Uterus (tissue), 4 donors: ENCODE measurements around the gene METAP1D. TPM values are rescaled to one million over a fixed set of nuclear protein-coding genes. Genes with fewer than 3 reads are reported as not detected.
A peak's percentile ranks its signal among the peaks of the same experiment; 100 is the strongest.

Experiments
- DNase-seq, 2 donors: peaks; one replicate each; pipeline ENCODE4 v3.0.0-alpha.2; 2019 to 2020
- H3K27ac ChIP-seq, 2 donors: fragments of 200-600 bp; sonication (generic); 1 replicate in 1 of 2; 2 replicates in 1 of 2; pipeline ENCODE4 v1.5.1; 2016 to 2018
- H3K27me3 ChIP-seq, 2 donors: fragments of 200-600 bp; sonication (generic); one replicate each; pipeline ENCODE4 v1.5.1; 2018 to 2019; ENCODE audit warnings: control low read depth in 1 of 2
- H3K36me3 ChIP-seq, 2 donors: fragments of 200-600 bp; sonication (generic); one replicate each; pipeline ENCODE4 v1.5.1; 2019; ENCODE audit warnings: control low read depth in 1 of 2
- H3K4me1 ChIP-seq, 2 donors: fragments of 200-600 bp; sonication (generic); one replicate each; pipeline ENCODE4 v1.5.1; 2018 to 2019; ENCODE audit warnings: control low read depth in 1 of 2
- H3K4me3 ChIP-seq, 2 donors: fragments of 200-600 bp; sonication (generic); 1 replicate in 1 of 2; 2 replicates in 1 of 2; pipeline ENCODE4 v1.5.1; 2018 to 2019; ENCODE audit warnings: mild to moderate bottlenecking in 1 of 2
- H3K9me3 ChIP-seq, 2 donors: fragments of 200-600 bp; sonication (generic); one replicate each; pipeline ENCODE4 v1.5.1; 2019; ENCODE audit warnings: control low read depth in 1 of 2
- CTCF ChIP-seq, 4 experiments: fragments of 200-600 bp in 2 of 4; fragments of 450-650 bp in 2 of 4; sonication (generic) in 2 of 4; IDR thresholded peaks; one replicate each; pipeline ENCODE4 v1.5.1; 2016 to 2019; ENCODE audit warnings: antibody characterized with exemption in 4 of 4, mild to moderate bottlenecking in 2 of 4, moderate library complexity in 1 of 4
- POLR2A ChIP-seq, 2 donors: fragments of 450-650 bp; IDR thresholded peaks; one replicate each; pipeline ENCODE4 v1.6.1; 2016; ENCODE audit warnings: antibody characterized with exemption in 2 of 2, mild to moderate bottlenecking in 1 of 2, moderate library complexity in 1 of 2
- intact Hi-C: fragments of 100-400 bp; cut with DNase I; formaldehyde crosslinking; loops from one replicate; pipeline ENCODE4 v1.15.1; 2023; ENCODE audit warnings: low total_unique reads
- total RNA-seq, 4 donors: library from RNA; depleted of rRNA in 3 of 4; stranded (reverse); fragments of >200 nt in 3 of 4; gene quantifications; one replicate each; pipeline versions ENCODE4 v1.1.0 to v1.2.4, GENCODE V29; 2014 to 2023
- donor health status: DM: yes; HTN: yes; CAD: no.

METAP1D gene
- total RNA-seq, 4 donors from 2014 or later = 7.9 to 38.2 (median 15.8) TPM

- TF ChIP-seq POLR2A (IDR thresholded peaks at IDR 0.05) = no peak
- TF ChIP-seq CTCF (IDR thresholded peaks at IDR 0.05) = no peak
- H3K36me3 ChIP-seq = no peaks in the 10 kb centered on the region
Observed at GRCh38 chr2:172099472-172100079, 99.8 kb downstream of the METAP1D start.

GRCh38 chr2:172100080-172100934 is 100.6 kb downstream of the METAP1D start:
- peaks cover 0 to 18% of the 10 kb centered on the region in 2 donors for H3K4me1 ChIP-seq
- TF ChIP-seq POLR2A (IDR thresholded peaks at IDR 0.05) = no peak
- no peak for TF ChIP-seq CTCF (IDR thresholded peaks at IDR 0.05)
- no peak for DNase-seq
- H3K27ac ChIP-seq = no peak overlapping the region
- no peak overlapping the region for H3K4me3 ChIP-seq
- no peaks in the 10 kb centered on the region for H3K9me3 ChIP-seq
- intact Hi-C loops = no loop called here
- no peaks in the 10 kb centered on the region for H3K36me3 ChIP-seq
- peaks cover 91 to 93% of the 10 kb centered on the region in 2 donors for H3K27me3 ChIP-seq

More at GRCh38 chr2:172099472-172100079, 99.8 kb downstream of the METAP1D start:
- Histone ChIP-seq H3K9me3 (no peaks in the 10 kb centered on the region), H3K4me3 (no peak overlapping the region), H3K27ac (no peak overlapping the region), H3K27me3 (peaks cover 93% of the 10 kb centered on the region in 2 donors), H3K4me1 (peaks cover 0 to 25% of the 10 kb centered on the region in 2 donors)
- intact Hi-C loops = no loop called here
- DNase-seq = no peak

- no peak overlapping the region for H3K4me3 ChIP-seq
- TF ChIP-seq CTCF (IDR thresholded peaks at IDR 0.05) (no peak), POLR2A (IDR thresholded peaks at IDR 0.05) (no peak)
- intact Hi-C loops = no loop called here
- no peaks in the 10 kb centered on the region for H3K36me3 ChIP-seq
- peaks cover 0 to 15% of the 10 kb centered on the region in 2 donors for H3K4me1 ChIP-seq
- DNase-seq = no peak
- H3K9me3 ChIP-seq = no peaks in the 10 kb centered on the region
- H3K27me3 ChIP-seq = peaks cover 88 to 93% of the 10 kb centered on the region in 2 donors
- no peak overlapping the region for H3K27ac ChIP-seq
Observed at GRCh38 chr2:172100935-172101820, 101.4 kb downstream of the METAP1D start.

GRCh38 chr2:172101821-172102390 is 102.2 kb downstream of the METAP1D start:
- H3K4me1 ChIP-seq = peaks cover 0 to 13% of the 10 kb centered on the region in 2 donors
- H3K27ac ChIP-seq = no peak overlapping the region
- intact Hi-C loops = no loop called here
- no peaks in the 10 kb centered on the region for H3K36me3 ChIP-seq
- H3K9me3 ChIP-seq = no peaks in the 10 kb centered on the region
- H3K27me3 ChIP-seq = peaks cover 87 to 93% of the 10 kb centered on the region in 2 donors
- TF ChIP-seq CTCF (IDR thresholded peaks at IDR 0.05) = no peak
- no peak for TF ChIP-seq POLR2A (IDR thresholded peaks at IDR 0.05)
- H3K4me3 ChIP-seq = peak overlapping the region in 1 of 2 donors; percentile 33
- no peak for DNase-seq
